HepG2 (cell line): Measurements from ENCODE around the gene AGAP1. TPM values are rescaled to one million over a fixed set of nuclear protein-coding genes. Genes with fewer than 3 reads are reported as not detected.
"Not testable (repeated sequence)": the region's sequence is repeated elsewhere in the genome, so short reads cannot be mapped to it uniquely, and the experiment has no call there.

Experiments used
- ATAC-seq: fragments of 200-7000 bp; cut with Tn5 transposase; 3 replicates; pipeline ENCODE4 v1.9.1; 2020; ENCODE audit warnings: mild to moderate bottlenecking, moderate library complexity
- BruUV-seq: library from RNA; stranded (reverse); fragments of 400-500 nt; replicated peaks from 2 replicates; lab custom pipeline; 2021; lab: Mats Ljungman, UMichigan
- CTCF ChIA-PET: fragments of 300-600 bp; formaldehyde crosslinking; extraction: SDS; loops from one replicate; lab custom pipeline; 2021; ENCODE audit warnings: low total read pairs, inconsistent platforms, low intra/inter-chr PET ratio; lab: Yijun Ruan, JAX
- POLR2A ChIA-PET: fragments of 350-600 bp; sonication (Branson Sonifier 250); formaldehyde crosslinking; loops from one replicate; lab custom pipeline; 2020; ENCODE audit warnings: antibody characterized with exemption, inconsistent platforms; lab: Yijun Ruan, JAX
- DNase-seq: peaks from one replicate; pipeline ENCODE4 v3.0.0-alpha.2; 2015; ENCODE audit warnings: low spot score
- FAIRE-seq: peaks from 3 replicates; lab custom pipeline; 2011; peaks lifted over from hg19 to GRCh38; lab: Jason Lieb, UNC
- H2AFZ ChIP-seq: one replicate; pipeline ENCODE4 v1.6.1; 2011; ENCODE audit warnings: low read length, inconsistent platforms
- H3K27ac ChIP-seq: fragments of 300-600 bp; 3 replicates; pipeline ENCODE4 v1.8.0; 2011; ENCODE audit warnings: mixed run types, mild to moderate bottlenecking, mixed read lengths, low read length, inconsistent platforms; ENCODE audit not compliant: insufficient read depth; ENCODE audit errors: extremely low read length
- H3K27me3 ChIP-seq, 2 experiments: fragments of 200-600 bp in 1 of 2; 2 replicates in 1 of 2; 3 replicates in 1 of 2; pipeline versions ENCODE4 v1.6.0 to v1.8.0; 2011; ENCODE audit warnings: low read length in 2 of 2, mild to moderate bottlenecking in 2 of 2, moderate library complexity in 2 of 2, inconsistent platforms in 1 of 2; ENCODE audit not compliant: insufficient read depth in 2 of 2, control insufficient read depth in 1 of 2
- H3K36me3 ChIP-seq, 2 experiments: fragments of 200-600 bp in 1 of 2; replicated peaks in 1 of 2; 2 replicates in 1 of 2; 3 replicates in 1 of 2; pipeline versions ENCODE4 v1.5.1 to v1.8.0; 2011; ENCODE audit warnings: low read length in 2 of 2, inconsistent platforms in 1 of 2; ENCODE audit not compliant: insufficient read depth in 2 of 2, control insufficient read depth in 1 of 2
- H3K4me1 ChIP-seq: 2 replicates; pipeline ENCODE4 v1.5.1; 2012; ENCODE audit warnings: low read length, inconsistent platforms; ENCODE audit not compliant: insufficient read depth
- H3K4me2 ChIP-seq: 2 replicates; pipeline ENCODE4 v1.6.0; 2011; ENCODE audit warnings: low read depth, low read length, inconsistent platforms
- H3K4me3 ChIP-seq, 3 experiments: fragments of 200-600 bp in 1 of 3; sonication (generic), shearing (Covaris generic) in 1 of 3; replicated peaks in 1 of 3; 2 replicates each; pipeline ENCODE4 v1.5.1; 2011 to 2016; ENCODE audit warnings: low read length in 3 of 3, inconsistent platforms in 2 of 3, low read depth in 2 of 3, mild to moderate bottlenecking in 2 of 3, control low read depth in 1 of 3, mixed read lengths in 1 of 3; ENCODE audit not compliant: insufficient read depth in 1 of 3
- H3K79me2 ChIP-seq: one replicate; pipeline ENCODE4 v1.6.1; 2011; ENCODE audit warnings: low read length, inconsistent platforms; ENCODE audit not compliant: insufficient read depth
- H3K9ac ChIP-seq: 2 replicates; pipeline ENCODE4 v1.6.0; 2011; ENCODE audit warnings: mild to moderate bottlenecking, low read depth, low read length, inconsistent platforms; ENCODE audit not compliant: insufficient read depth
- H3K9me3 ChIP-seq: 2 replicates; pipeline ENCODE4 v1.5.1; 2012; ENCODE audit warnings: mild to moderate bottlenecking, low read length
- H4K20me1 ChIP-seq: 2 replicates; pipeline ENCODE4 v1.6.0; 2011; ENCODE audit warnings: inconsistent platforms, mild to moderate bottlenecking, low read length, moderate library complexity; ENCODE audit not compliant: insufficient read depth
- FOXC1 ChIP-seq: sonication (generic); formaldehyde crosslinking; IDR thresholded peaks from 2 replicates; pipeline ENCODE4 v1.8.0; 2022; ENCODE audit warnings: mild to moderate bottlenecking, missing genetic modification reagents, borderline replicate concordance
- KLF9 ChIP-seq: IDR thresholded peaks from 2 replicates; pipeline ENCODE4 v1.6.1; 2016; ENCODE audit warnings: low read depth
- RERE ChIP-seq: IDR thresholded peaks from 2 replicates; pipeline ENCODE4 v1.6.1; 2016; ENCODE audit warnings: low read depth, missing genetic modification reagents, missing compliant biosample characterization
- ZBTB20 ChIP-seq: sonication (generic); formaldehyde crosslinking; IDR thresholded peaks from 2 replicates; pipeline ENCODE4 v1.8.1; 2023; ENCODE audit warnings: missing genetic modification reagents, low read depth, mild to moderate bottlenecking, borderline replicate concordance
- WGBS: methylation state at CpG from one replicate; pipeline ENCODE4 v1.1.6; 2017; ENCODE audit warnings: low lambda C conversion rate; 5-methylcytosine and 5-hydroxymethylcytosine counted together
- in situ Hi-C: cut with HindIII; loops from 2 replicates; pipeline ENCODE4 v1.10.0; 2017; ENCODE audit warnings: low pct_unique_long_range_greater_than_20kb; ENCODE audit not compliant: extremely low pct_ligation_motif_present
- intact Hi-C: fragments of 100-400 bp; cut with micrococcal nuclease; formaldehyde crosslinking; loops from one replicate; pipeline ENCODE4 v1.10.0; 2022; ENCODE audit not compliant: unreplicated experiment
- polyA plus RNA-seq, 8 experiments: library from polyadenylated mRNA; depleted of rRNA in 3 of 8; stranded (reverse) in 7 of 8; unstranded in 1 of 8; fragments of >200 nt; fragmentation: Illumina TruSeq in 4 of 8; extraction: Trizol in 4 of 8; gene quantifications; 2 replicates each; pipeline versions ENCODE4 v1.2.1 to v1.2.3, GENCODE V29; 2011 to 2016; ENCODE audit warnings: low read depth in 4 of 8, missing spikeins in 1 of 8, mixed read lengths in 1 of 8; ENCODE audit not compliant: insufficient read depth in 1 of 8
- total RNA-seq, 5 experiments: library from RNA; depleted of rRNA; stranded (reverse); fragments of >200 nt; fragmentation: Illumina TruSeq; extraction: Trizol; gene quantifications; 2 replicates each; pipeline ENCODE4 v1.2.3, GENCODE V29; 2016; ENCODE audit warnings: low read depth in 1 of 5
- TF ChIP-seq, protein P1 (sequence below): sonication (generic); formaldehyde crosslinking; IDR thresholded peaks from 2 replicates; pipeline ENCODE4 v1.5.1; 2020; ENCODE audit warnings: mild to moderate bottlenecking, missing genetic modification reagents, moderate library complexity

Gene AGAP1
- total and polyA plus RNA-seq, 2 of the 13 experiments (the other 11 are each of a cell fraction or from before 2014, with no cell fraction given) = 21.2 to 32.7 TPM

DNA sequence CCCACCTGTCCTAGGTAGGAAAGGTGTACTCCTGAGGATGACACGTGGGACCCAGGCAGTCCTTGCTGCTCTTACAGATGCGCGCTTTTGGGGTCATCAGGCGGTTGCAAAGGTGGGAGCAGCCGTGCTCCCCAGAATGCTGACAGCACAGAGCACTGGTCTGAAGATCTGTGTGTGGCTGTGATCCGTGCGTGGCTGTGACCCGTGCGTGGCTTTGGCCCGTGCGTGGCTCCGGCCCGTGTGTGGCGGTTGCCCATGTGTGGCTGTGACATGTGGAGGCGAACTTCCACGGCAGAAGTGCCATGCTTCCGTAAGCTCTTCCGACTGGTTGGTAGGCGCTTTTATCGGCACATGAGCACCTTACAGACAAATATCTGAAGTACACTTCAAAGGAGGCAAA lies 270.0 kb downstream of the AGAP1 start (continued):
- no peak for TF ChIP-seq RERE (CRISPR knock-in tag)
- TF ChIP-seq, protein P1, sequence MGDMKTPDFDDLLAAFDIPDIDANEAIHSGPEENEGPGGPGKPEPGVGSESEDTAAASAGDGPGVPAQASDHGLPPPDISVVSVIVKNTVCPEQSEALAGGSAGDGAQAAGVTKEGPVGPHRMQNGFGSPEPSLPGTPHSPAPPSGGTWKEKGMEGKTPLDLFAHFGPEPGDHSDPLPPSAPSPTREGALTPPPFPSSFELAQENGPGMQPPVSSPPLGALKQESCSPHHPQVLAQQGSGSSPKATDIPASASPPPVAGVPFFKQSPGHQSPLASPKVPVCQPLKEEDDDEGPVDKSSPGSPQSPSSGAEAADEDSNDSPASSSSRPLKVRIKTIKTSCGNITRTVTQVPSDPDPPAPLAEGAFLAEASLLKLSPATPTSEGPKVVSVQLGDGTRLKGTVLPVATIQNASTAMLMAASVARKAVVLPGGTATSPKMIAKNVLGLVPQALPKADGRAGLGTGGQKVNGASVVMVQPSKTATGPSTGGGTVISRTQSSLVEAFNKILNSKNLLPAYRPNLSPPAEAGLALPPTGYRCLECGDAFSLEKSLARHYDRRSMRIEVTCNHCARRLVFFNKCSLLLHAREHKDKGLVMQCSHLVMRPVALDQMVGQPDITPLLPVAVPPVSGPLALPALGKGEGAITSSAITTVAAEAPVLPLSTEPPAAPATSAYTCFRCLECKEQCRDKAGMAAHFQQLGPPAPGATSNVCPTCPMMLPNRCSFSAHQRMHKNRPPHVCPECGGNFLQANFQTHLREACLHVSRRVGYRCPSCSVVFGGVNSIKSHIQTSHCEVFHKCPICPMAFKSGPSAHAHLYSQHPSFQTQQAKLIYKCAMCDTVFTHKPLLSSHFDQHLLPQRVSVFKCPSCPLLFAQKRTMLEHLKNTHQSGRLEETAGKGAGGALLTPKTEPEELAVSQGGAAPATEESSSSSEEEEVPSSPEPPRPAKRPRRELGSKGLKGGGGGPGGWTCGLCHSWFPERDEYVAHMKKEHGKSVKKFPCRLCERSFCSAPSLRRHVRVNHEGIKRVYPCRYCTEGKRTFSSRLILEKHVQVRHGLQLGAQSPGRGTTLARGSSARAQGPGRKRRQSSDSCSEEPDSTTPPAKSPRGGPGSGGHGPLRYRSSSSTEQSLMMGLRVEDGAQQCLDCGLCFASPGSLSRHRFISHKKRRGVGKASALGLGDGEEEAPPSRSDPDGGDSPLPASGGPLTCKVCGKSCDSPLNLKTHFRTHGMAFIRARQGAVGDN (CRISPR knock-in tag) = peak; percentile 29; the same call in 1 of the 2 replicates
- no peak for TF ChIP-seq FOXC1 (CRISPR knock-in tag)
- TF ChIP-seq KLF9 = no peak
- no peak for TF ChIP-seq ZBTB20 (CRISPR knock-in tag)

DNA sequence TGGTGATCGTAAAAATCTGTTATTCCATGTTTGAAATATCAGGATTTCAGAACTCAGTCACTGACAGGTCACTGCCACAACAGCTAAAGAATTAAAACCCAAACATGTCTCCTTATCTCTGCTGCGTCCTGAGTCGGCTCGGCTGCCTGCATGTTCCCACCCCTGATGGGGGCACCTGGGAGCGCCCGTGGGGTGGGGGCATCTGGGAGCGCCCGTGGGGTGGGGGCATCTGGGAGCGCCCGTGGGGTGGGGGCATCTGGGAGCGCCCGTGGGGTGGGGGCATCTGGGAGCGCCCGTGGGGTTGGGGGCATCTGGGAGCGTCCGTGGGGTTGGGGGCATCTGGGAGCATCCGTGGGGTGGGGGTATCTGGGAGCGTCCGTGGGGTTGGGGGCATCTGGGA lies 270.6 kb downstream of the AGAP1 start:
- BruUV-seq, in situ Hi-C loops, ATAC-seq, H3K36me3 ChIP-seq, CTCF ChIA-PET, H3K4me2 ChIP-seq, H3K9ac ChIP-seq, H3K4me3 ChIP-seq, H3K27ac ChIP-seq, H2AFZ ChIP-seq, FAIRE-seq, H3K9me3 ChIP-seq, intact Hi-C loops, DNase-seq, H4K20me1 ChIP-seq, H3K27me3 ChIP-seq, POLR2A ChIA-PET, H3K79me2 ChIP-seq: not testable (repeated sequence)
- WGBS = 96% methylated on average over 19 of the region's 19 CpGs
- peaks cover 18% of the 10 kb centered on the region for H3K4me1 ChIP-seq
